HL-60 (cell line): ENCODE measurements around the gene DNAJB7.
"Not testable (repeated sequence)": the region's sequence is repeated elsewhere in the genome, so short reads cannot be mapped to it uniquely, and the experiment has no call there.

Experiments
- CTCF ChIP-seq: IDR thresholded peaks from one replicate; pipeline ENCODE4 v1.5.1; 2011; ENCODE audit warnings: low read length, control low read depth, inconsistent platforms; ENCODE audit not compliant: insufficient read depth
- SPI1 ChIP-seq: IDR thresholded peaks from 2 replicates; pipeline ENCODE4 v1.6.1; 2012; ENCODE audit warnings: low read depth, mild to moderate bottlenecking, borderline replicate concordance

- not testable (repeated sequence) for TF ChIP-seq SPI1, CTCF
Measured at GRCh38 chr22:40845816-40846215, 16.1 kb downstream of the DNAJB7 start.
